ENCODE data around the gene THSD4.

The THSD4 gene

DNA sequence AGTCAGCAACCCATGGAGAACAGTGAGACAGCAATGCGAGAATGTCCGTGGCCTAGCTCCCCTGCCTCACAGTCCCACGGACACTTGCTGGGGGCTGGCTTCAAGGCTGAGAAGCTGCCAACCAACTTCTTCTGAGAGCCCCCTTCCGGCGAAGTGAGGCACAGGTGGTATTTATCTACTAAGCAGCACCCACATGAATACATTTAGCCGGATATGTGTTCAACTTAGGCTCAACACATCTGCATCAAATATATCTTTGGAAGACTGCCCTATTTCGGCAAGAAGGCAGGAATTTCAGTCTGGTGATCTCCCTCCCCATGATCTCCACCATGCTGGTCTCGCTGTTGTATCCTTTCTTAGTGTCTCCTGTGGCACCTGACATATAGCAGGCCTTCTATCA, 354.1 kb downstream of the THSD4 start:
- no peak for TF ChIP-seq JUND (IDR thresholded peaks at IDR 0.05; ENCODE audit: low read depth)
- no peak for DNase-seq (ENCODE audit: low read depth in 1 of 2, low spot score in 1 of 2)
- in situ Hi-C loops (cut with HindIII; ENCODE audit: low pct_unique_long_range_greater_than_20kb, low sequenced_read_pairs) = no loop called here

DNA sequence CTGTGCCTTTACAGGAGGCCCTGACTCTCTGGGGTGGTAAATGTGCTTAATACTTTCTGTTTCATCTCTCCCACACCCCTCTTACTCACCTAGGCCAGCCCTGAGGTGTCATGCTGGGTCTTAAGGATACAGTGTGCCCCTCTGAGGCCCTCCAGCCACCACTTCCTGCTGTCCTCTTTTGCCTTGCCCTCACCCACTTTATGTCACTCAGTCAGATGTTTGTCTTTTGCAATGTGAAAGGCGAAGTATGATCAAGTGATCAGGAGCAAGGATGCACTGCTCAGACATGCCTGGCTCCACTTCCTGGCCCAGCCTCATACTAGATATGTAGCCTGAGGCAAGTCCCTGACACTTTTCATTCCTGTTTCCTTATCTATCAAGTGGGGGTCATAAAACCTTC, 356.1 kb downstream of the THSD4 start:
- no peak for TF ChIP-seq JUND (IDR thresholded peaks at IDR 0.05; ENCODE audit: low read depth)
- in situ Hi-C loops (cut with HindIII; ENCODE audit: low pct_unique_long_range_greater_than_20kb, low sequenced_read_pairs) = no loop called here
- DNase-seq (ENCODE audit: low read depth in 1 of 2, low spot score in 1 of 2) = peak in 1 of 2 experiments; percentile 39

GRCh38 chr15:71472566-71472965, 357.3 kb downstream of the THSD4 start:
- in situ Hi-C loops (cut with HindIII; ENCODE audit: low pct_unique_long_range_greater_than_20kb, low sequenced_read_pairs) = no loop called here
- no peak for TF ChIP-seq JUND (IDR thresholded peaks at IDR 0.05; ENCODE audit: low read depth)
- DNase-seq (ENCODE audit: low read depth in 1 of 2, low spot score in 1 of 2) = no peak

DNA sequence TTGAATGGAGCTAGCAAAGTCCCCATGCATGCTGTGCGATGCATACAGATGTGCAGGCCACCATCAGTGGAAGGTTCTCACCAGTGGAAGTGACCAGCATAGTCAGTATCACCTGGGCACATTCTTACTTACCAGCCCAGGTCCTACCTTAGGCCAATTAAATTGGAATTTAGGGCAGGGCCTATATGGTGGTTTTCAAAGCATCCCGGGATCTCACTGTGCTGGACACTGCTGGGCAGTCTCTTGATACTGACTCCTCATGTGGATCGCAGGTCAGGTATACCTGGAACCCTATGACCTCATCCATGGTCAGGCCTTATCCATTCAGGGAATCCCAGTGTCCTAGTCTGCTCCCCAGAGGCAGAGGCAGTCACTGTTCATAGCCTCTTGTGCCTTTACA, 358.5 kb downstream of the THSD4 start:
- in situ Hi-C loops (cut with HindIII; ENCODE audit: low pct_unique_long_range_greater_than_20kb, low sequenced_read_pairs) = no loop called here
- DNase-seq (ENCODE audit: low read depth in 1 of 2, low spot score in 1 of 2) = no peak
- no peak for TF ChIP-seq JUND (IDR thresholded peaks at IDR 0.05; ENCODE audit: low read depth)

- in situ Hi-C loops (cut with HindIII; ENCODE audit: low pct_unique_long_range_greater_than_20kb, low sequenced_read_pairs) = no loop called here
- no peak for DNase-seq (ENCODE audit: low read depth in 1 of 2, low spot score in 1 of 2)
- no peak for TF ChIP-seq JUND (IDR thresholded peaks at IDR 0.05; ENCODE audit: low read depth)
Observed at GRCh38 chr15:71476823-71477222, 361.6 kb downstream of the THSD4 start.

DNA sequence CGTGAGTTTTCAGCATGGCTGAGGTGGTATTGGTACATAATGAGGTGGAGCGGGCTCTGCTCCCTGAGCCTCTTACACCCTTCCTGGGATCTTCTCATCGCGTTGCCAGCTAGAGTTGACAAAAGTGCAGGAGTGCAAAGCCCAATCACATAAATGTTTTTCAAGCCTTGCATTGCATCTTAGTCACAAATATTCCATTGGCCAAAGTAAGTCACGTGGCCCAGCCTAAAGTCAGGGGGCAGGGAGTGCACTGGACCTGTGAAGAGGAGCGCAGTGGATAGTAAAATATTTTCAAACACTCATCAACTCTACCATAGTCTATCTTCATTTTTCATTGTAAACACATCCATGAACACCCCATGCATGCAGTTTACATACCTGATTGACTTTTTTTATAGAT, 365.3 kb downstream of the THSD4 start:
- in situ Hi-C loops (cut with HindIII; ENCODE audit: low pct_unique_long_range_greater_than_20kb, low sequenced_read_pairs) = no loop called here
- TF ChIP-seq JUND (IDR thresholded peaks at IDR 0.05; ENCODE audit: low read depth) = no peak
- no peak for DNase-seq (ENCODE audit: low read depth in 1 of 2, low spot score in 1 of 2)

GRCh38 chr15:71484080-71484479, 368.8 kb downstream of the THSD4 start:
- TF ChIP-seq JUND (IDR thresholded peaks at IDR 0.05; ENCODE audit: low read depth) = no peak
- DNase-seq (ENCODE audit: low read depth in 1 of 2, low spot score in 1 of 2) = no peak
- in situ Hi-C loops (cut with HindIII; ENCODE audit: low pct_unique_long_range_greater_than_20kb, low sequenced_read_pairs) = no loop called here

DNA sequence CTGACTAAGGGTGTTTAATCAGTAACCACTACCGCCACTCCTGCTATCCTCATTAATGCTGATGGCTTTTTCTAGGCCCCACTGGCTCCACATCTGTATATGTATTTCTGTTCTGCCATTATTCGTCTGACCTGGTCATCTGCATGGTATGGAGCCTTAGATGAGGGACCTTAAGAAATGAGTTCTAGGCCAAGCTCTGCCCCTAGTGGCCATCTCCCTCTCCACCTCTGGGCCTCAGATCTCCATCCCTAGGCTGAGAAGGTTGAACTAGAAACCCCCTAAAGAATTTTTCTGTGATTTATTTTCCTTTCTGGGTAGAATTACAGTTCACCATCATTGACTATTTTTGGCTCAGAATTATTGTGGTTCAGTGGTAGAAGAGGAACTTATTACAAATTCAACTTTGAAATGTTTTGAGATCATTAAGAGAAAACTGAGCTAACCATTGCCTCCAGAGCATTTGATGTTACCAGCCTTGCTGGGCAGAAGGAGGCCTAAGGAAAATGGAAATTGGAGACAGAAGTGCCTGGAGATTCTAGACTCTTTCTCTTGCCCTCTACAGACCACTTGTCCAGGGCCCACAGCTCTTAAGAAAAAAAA, 369.9 kb downstream of the THSD4 start:
- peak in 1 of 2 experiments; percentile 26 for DNase-seq (ENCODE audit: low read depth in 1 of 2, low spot score in 1 of 2)
- in situ Hi-C loops (cut with HindIII; ENCODE audit: low pct_unique_long_range_greater_than_20kb, low sequenced_read_pairs) = no loop called here
- no peak for TF ChIP-seq JUND (IDR thresholded peaks at IDR 0.05; ENCODE audit: low read depth)

- DNase-seq (ENCODE audit: low read depth in 1 of 2, low spot score in 1 of 2) = no peak
- no peak for TF ChIP-seq JUND (IDR thresholded peaks at IDR 0.05; ENCODE audit: low read depth)
- in situ Hi-C loops (cut with HindIII; ENCODE audit: low pct_unique_long_range_greater_than_20kb, low sequenced_read_pairs) = no loop called here
Observed at GRCh38 chr15:71489570-71489969, 374.3 kb downstream of the THSD4 start.

DNA sequence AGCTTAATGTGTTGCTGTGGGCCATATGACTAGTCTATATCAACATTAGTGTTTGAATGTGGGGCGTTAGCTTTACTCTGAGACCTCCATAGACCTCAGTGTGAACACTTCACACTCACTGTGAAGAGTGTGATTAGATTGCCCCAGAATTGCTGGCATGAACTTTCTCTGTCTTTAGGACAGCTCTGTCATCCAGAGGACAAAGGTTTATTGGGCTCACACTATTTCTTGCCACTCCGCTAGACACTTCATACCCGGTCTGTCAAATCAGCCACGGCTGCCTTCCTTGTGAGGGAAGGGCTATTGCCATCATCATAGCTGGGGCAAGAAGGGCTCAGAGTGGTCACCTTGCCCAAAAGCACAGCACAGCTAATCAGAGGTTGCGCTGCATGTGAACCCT, 378.3 kb downstream of the THSD4 start:
- no peak for DNase-seq (ENCODE audit: low read depth in 1 of 2, low spot score in 1 of 2)
- in situ Hi-C loops (cut with HindIII; ENCODE audit: low pct_unique_long_range_greater_than_20kb, low sequenced_read_pairs) = no loop called here
- TF ChIP-seq JUND (IDR thresholded peaks at IDR 0.05; ENCODE audit: low read depth) = no peak

GRCh38 chr15:71494563-71495397, 379.5 kb downstream of the THSD4 start:
- in situ Hi-C loops (cut with HindIII; ENCODE audit: low pct_unique_long_range_greater_than_20kb, low sequenced_read_pairs) = no loop called here
- no peak for TF ChIP-seq JUND (IDR thresholded peaks at IDR 0.05; ENCODE audit: low read depth)
- DNase-seq (ENCODE audit: low read depth in 1 of 2, low spot score in 1 of 2) = no peak

- in situ Hi-C loops (cut with HindIII; ENCODE audit: low pct_unique_long_range_greater_than_20kb, low sequenced_read_pairs) = no loop called here
- TF ChIP-seq JUND (IDR thresholded peaks at IDR 0.05; ENCODE audit: low read depth) = no peak
- DNase-seq (ENCODE audit: low read depth in 1 of 2, low spot score in 1 of 2) = no peak
Observed at GRCh38 chr15:71495398-71495780, 380.1 kb downstream of the THSD4 start.

DNA sequence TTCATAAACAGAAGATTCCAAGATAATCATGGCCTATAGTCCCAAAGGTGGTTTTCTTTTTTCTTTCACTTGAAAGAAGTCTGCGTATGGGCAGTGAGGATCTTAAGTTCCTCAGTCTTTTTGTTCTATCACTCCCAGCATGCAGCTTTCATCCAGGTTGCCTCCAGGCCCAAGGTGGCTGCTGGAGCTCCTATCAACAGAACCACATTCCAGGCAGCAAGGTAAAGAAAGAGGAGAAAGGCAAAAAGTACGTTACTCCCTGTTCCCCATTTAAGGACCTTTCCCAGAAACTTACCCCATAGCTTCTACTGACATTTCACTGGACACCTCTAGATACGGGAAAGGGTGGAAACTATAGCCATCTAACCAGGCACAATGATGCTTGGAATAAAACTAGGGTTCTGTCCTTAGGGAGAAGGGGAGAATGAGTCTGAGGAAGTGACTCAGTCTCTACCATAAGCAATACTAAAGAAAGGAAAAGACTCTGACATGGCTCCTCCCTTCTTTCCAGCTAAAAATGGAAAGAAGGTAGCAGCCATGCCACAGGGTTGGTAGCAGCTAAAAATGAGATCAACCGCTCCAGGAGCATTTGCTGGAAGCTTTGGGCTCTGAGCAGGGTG, 381.2 kb downstream of the THSD4 start:
- no peak for TF ChIP-seq JUND (IDR thresholded peaks at IDR 0.05; ENCODE audit: low read depth)
- in situ Hi-C loops (cut with HindIII; ENCODE audit: low pct_unique_long_range_greater_than_20kb, low sequenced_read_pairs) = no loop called here
- DNase-seq (ENCODE audit: low read depth in 1 of 2, low spot score in 1 of 2) = no peak
